Neutrophil (primary cell): Measurements from ENCODE around the gene GPRIN3.

Source experiments
- H3K27ac ChIP-seq: fragments of 200-600 bp; sonication (generic); 2 replicates; pipeline ENCODE4 v1.5.1; 2016; ENCODE audit warnings: mild to moderate bottlenecking, moderate library complexity
- H3K27me3 ChIP-seq: fragments of 200-600 bp; sonication (generic); 2 replicates; pipeline ENCODE4 v1.6.0; 2016; ENCODE audit warnings: mild to moderate bottlenecking
- H3K36me3 ChIP-seq: fragments of 200-600 bp; sonication (generic); 2 replicates; pipeline ENCODE4 v1.5.1; 2017
- H3K4me1 ChIP-seq, 2 experiments: fragments of 200-600 bp in 1 of 2; sonication (generic) in 1 of 2; 1 replicate in 1 of 2; 2 replicates in 1 of 2; pipeline versions ENCODE4 v1.5.1 to v1.6.1; 2013 to 2016; ENCODE audit warnings: low read depth in 1 of 2, low read length in 1 of 2, mild to moderate bottlenecking in 1 of 2, moderate library complexity in 1 of 2; ENCODE audit not compliant: control insufficient read depth in 1 of 2, insufficient read depth in 1 of 2
- H3K4me3 ChIP-seq, 2 experiments: fragments of 200-600 bp in 1 of 2; sonication (generic) in 1 of 2; 1 replicate in 1 of 2; 2 replicates in 1 of 2; pipeline ENCODE4 v1.5.1; 2013 to 2016; ENCODE audit warnings: low read depth in 1 of 2, low read length in 1 of 2, mild to moderate bottlenecking in 1 of 2, moderate library complexity in 1 of 2
- H3K9me3 ChIP-seq: fragments of 200-600 bp; sonication (generic); 2 replicates; pipeline ENCODE4 v1.5.1; 2016
- TF ChIP-seq, protein P1 (sequence below): fragments of 200-600 bp; sonication (generic); IDR thresholded peaks from 2 replicates; pipeline ENCODE4 v1.5.1; 2016; ENCODE audit warnings: antibody characterized with exemption

GPRIN3 gene

DNA sequence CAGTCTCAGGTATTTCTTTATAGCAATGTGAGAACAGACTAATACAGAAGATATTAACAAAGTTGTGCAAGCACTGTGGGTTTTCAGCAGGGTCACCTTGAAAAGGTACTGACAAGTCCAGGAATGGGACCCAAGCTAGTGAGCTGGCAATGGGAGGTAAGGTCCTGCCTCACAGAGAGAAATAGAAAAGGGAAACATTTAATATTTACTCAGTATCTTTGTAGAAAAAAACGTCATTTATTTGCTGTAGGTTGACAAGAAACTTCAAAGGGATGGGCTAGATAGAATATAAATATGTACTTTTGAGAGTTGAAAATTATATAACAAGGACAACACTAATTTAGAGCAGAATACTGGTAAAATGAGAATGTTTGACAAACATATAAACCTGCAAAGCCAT is 89.0 kb downstream of the GPRIN3 start:
- Histone ChIP-seq H3K27me3 (no peaks in the 10 kb centered on the region), H3K4me3 (no peak overlapping the region), H3K4me1 (no peaks in the 10 kb centered on the region), H3K27ac (no peak overlapping the region), H3K9me3 (no peaks in the 10 kb centered on the region), H3K36me3 (no peaks in the 10 kb centered on the region)
- TF ChIP-seq, protein P1, sequence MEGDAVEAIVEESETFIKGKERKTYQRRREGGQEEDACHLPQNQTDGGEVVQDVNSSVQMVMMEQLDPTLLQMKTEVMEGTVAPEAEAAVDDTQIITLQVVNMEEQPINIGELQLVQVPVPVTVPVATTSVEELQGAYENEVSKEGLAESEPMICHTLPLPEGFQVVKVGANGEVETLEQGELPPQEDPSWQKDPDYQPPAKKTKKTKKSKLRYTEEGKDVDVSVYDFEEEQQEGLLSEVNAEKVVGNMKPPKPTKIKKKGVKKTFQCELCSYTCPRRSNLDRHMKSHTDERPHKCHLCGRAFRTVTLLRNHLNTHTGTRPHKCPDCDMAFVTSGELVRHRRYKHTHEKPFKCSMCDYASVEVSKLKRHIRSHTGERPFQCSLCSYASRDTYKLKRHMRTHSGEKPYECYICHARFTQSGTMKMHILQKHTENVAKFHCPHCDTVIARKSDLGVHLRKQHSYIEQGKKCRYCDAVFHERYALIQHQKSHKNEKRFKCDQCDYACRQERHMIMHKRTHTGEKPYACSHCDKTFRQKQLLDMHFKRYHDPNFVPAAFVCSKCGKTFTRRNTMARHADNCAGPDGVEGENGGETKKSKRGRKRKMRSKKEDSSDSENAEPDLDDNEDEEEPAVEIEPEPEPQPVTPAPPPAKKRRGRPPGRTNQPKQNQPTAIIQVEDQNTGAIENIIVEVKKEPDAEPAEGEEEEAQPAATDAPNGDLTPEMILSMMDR, result no peak

DNA sequence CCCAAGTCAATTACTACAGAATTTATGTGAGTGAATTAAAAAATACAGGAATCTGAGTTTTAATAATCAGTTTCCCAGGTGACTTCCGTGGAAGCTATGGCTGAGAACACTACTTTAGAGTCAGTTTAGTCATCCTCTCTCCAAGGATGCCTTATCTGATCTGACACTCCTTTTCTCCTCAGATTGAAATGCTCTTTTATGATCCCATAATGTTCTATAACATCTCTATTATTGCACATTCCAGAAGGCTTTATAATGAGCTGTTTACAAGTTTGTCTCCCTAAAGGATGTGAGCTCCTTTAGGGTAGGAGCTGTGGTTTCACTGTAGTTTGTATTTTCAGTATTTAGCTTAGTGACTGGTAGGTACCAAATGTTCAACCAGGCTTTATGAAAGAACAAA is 90.0 kb downstream of the GPRIN3 start:
- Histone ChIP-seq H3K36me3 (no peaks in the 10 kb centered on the region), H3K27ac (no peak overlapping the region), H3K4me1 (no peaks in the 10 kb centered on the region), H3K27me3 (no peaks in the 10 kb centered on the region), H3K4me3 (no peak overlapping the region), H3K9me3 (no peaks in the 10 kb centered on the region)
- TF ChIP-seq, protein P1, result no peak

DNA sequence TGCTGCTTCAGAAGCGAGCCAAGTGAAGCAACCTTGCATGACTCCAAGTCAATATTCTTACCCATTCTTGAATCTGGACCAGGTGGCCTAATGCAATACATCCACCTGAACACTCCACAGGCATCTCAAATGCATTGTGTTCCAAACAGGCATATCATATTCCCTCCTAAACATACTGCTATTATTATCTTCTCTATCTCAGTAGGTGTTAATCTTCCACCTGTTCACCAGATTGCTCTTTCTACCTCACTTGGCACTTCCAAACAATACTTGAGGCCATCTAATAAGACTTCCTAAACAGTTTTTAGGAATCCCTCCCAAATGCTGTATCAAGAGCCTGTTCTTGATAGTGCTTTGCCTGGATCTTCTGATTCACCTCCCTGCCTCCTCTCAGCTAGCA is 90.7 kb downstream of the GPRIN3 start:
- Histone ChIP-seq H3K9me3 (no peaks in the 10 kb centered on the region), H3K4me3 (no peak overlapping the region), H3K27ac (no peak overlapping the region), H3K36me3 (no peaks in the 10 kb centered on the region), H3K27me3 (no peaks in the 10 kb centered on the region), H3K4me1 (no peaks in the 10 kb centered on the region)
- TF ChIP-seq, protein P1, result no peak

DNA sequence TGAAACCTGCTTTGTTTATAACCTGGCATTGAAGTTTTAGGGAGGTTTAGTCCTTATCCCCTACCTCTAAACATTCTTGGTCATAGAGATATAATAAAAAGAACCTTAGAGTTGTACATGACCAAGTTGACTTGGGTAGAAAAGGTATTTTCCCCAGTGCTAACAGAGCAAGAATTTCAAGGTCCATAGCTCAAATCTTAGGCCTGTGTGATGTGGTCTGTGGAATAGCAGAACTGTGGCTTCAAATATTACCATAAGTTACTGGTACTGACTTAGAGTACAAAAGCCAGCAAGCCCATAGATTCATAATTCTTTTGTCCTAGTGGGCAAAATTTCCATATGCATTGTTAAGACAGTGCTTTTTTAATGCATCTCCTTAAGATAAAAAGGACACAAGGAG is 91.2 kb downstream of the GPRIN3 start:
- H3K27me3 ChIP-seq, result no peaks in the 10 kb centered on the region
- H3K4me1 ChIP-seq, result no peaks in the 10 kb centered on the region
- no peaks in the 10 kb centered on the region for H3K36me3 ChIP-seq
- no peaks in the 10 kb centered on the region for H3K9me3 ChIP-seq
- no peak overlapping the region for H3K4me3 ChIP-seq
- TF ChIP-seq, protein P1, result no peak
- no peak overlapping the region for H3K27ac ChIP-seq

DNA sequence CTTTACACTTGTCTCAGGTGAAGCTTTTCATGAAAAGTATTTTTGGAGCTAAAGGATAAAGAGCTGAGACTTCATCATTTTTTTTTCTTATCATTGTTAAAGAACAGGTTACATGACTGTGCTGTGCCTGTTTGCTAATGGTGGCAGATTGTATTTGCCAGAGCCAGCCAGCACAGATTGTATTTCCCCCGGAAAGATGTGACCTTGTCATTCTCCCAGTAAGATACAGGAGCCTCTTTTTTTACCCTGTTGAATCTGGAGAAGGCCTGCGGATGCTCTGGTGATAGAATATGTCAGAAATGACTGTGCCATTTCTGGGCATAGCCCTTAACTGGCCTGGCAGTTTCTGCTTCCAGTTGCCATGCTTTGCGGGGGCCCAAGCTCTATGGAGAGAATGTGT is 91.9 kb downstream of the GPRIN3 start:
- TF ChIP-seq, protein P1, result no peak
- Histone ChIP-seq H3K27me3 (no peaks in the 10 kb centered on the region), H3K4me3 (no peak overlapping the region), H3K36me3 (no peaks in the 10 kb centered on the region), H3K4me1 (no peaks in the 10 kb centered on the region), H3K27ac (no peak overlapping the region), H3K9me3 (no peaks in the 10 kb centered on the region)

DNA sequence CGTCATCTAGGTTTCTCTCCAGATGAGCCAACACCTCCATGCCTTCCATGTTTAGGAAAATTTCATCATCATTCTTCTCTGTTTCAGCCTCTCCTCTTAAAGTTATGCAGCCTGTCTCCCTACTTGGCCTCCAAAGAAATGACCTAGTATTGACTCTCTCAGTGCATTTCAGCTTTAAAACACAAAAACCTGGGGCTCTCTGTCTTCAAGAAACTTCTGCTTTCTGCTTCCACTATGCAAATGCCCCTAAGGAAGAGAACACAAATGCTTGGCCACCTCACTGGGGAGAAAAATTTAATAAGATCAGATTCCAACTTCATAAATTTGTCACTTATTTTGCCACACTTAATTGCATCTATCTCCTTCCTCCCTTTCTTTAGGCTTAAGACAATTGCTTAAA is 93.3 kb downstream of the GPRIN3 start:
- Histone ChIP-seq H3K27me3 (no peaks in the 10 kb centered on the region), H3K4me1 (no peaks in the 10 kb centered on the region), H3K27ac (no peak overlapping the region), H3K36me3 (no peaks in the 10 kb centered on the region), H3K4me3 (no peak overlapping the region), H3K9me3 (no peaks in the 10 kb centered on the region)
- TF ChIP-seq, protein P1, result no peak
